GM18526 (cell line): ENCODE data around the gene FAM187B.

ENCODE experiments used
- POLR2A ChIP-seq: IDR thresholded peaks from 3 replicates; pipeline ENCODE4 v1.6.1; 2011; ENCODE audit not compliant: insufficient read length; ENCODE audit errors: extremely low read depth

The FAM187B gene

GRCh38 chr19:35265900-35266519, 37.5 kb upstream of the FAM187B start:
- no peak for TF ChIP-seq POLR2A

GRCh38 chr19:35265126-35265899, 36.8 kb upstream of the FAM187B start:
- peak; percentile 23 for TF ChIP-seq POLR2A

- TF ChIP-seq POLR2A: no peak
These were observed 36.0 kb upstream of the FAM187B start for GRCh38 chr19:35264268-35265125.

GRCh38 chr19:35262101-35262761, 33.7 kb upstream of the FAM187B start:
- no peak for TF ChIP-seq POLR2A

- no peak for TF ChIP-seq POLR2A
These were observed 33.0 kb upstream of the FAM187B start for GRCh38 chr19:35261356-35262100.

- no peak for TF ChIP-seq POLR2A
These were observed 32.3 kb upstream of the FAM187B start for GRCh38 chr19:35260694-35261304.

GRCh38 chr19:35257113-35257461, 28.5 kb upstream of the FAM187B start:
- TF ChIP-seq POLR2A: no peak

GRCh38 chr19:35256566-35256965, 28.0 kb upstream of the FAM187B start:
- no peak for TF ChIP-seq POLR2A

GRCh38 chr19:35254341-35255297, 26.1 kb upstream of the FAM187B start:
- no peak for TF ChIP-seq POLR2A

- no peak for TF ChIP-seq POLR2A
These were observed 25.1 kb upstream of the FAM187B start for GRCh38 chr19:35253316-35254286.

- no peak for TF ChIP-seq POLR2A
These were observed 22.9 kb upstream of the FAM187B start for GRCh38 chr19:35251456-35251855.
